HG02981 (cell line): ENCODE data around the gene NUDT1.
A peak's percentile ranks its signal among the peaks of the same experiment; 100 is the strongest.

Experiments used
- ATAC-seq: cut with Tn5 transposase; IDR thresholded peaks from one replicate; pipeline ENCODE4 v1.9.1; 2021; ENCODE audit warnings: mild to moderate bottlenecking, moderate library complexity; ENCODE audit not compliant: unreplicated experiment

The NUDT1 gene

DNA sequence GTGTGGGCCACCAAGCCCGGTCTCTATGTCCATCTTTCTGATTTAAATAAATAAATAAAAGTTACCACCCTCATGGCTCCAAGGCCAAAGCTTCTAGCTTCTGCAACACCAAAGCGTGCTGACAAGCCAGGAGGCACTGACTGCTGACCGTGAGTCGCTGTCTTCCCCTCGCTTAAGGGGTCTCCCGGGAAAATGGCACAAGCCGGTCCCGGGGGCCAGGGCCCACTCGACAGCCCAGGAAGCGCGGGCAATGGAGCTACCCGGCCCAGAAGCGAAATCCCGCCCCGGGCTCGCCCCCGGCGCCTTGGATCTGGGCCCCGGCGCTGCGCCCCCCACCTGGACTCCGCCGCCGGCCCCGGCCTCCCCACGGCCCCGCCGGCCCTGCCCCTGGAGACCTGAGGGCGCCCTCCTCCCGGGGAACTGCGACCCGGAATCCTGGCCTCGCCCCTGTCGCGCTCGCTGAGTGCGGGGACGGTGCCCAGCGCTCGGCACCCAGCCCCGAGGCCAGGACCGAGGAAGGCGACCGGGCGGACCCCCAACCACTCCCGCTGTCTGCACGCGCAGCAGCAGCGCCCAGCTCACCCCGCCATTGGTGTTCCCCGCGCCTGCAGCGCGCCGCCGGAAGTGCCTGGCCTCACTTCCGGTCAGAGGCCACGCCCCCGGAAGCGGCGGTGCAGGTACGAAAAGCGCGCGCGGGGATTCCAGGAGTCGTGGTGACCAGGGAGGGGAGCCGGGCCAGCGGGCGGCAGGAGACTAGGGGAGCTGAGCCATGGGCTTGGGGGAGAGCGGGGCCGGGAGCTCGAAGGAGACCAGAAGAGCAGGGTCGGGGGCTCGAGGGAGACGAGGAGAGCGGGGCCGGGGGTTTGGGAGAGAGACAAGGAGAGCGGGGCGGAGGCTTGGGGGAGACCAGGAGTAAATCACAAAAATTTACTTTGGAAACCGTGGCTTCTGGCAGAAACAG lies at the start of gene NUDT1, which contains the start of gene MRM2:
Gene NUDT1, plus strand, starts transcription at position 647 of the 961 bp plus-strand sequence. CDS start 2,349 bp downstream, outside the sequence.
Gene MRM2, minus strand, starts transcription at position 626 of the 961 bp plus-strand sequence. Its CDS starts 36 bp downstream, at position 590.
- peak; percentile 65 for ATAC-seq

- ATAC-seq: no peak
Observed at GRCh38 chr7:2192831-2193534, 49.0 kb upstream of the NUDT1 start.

DNA sequence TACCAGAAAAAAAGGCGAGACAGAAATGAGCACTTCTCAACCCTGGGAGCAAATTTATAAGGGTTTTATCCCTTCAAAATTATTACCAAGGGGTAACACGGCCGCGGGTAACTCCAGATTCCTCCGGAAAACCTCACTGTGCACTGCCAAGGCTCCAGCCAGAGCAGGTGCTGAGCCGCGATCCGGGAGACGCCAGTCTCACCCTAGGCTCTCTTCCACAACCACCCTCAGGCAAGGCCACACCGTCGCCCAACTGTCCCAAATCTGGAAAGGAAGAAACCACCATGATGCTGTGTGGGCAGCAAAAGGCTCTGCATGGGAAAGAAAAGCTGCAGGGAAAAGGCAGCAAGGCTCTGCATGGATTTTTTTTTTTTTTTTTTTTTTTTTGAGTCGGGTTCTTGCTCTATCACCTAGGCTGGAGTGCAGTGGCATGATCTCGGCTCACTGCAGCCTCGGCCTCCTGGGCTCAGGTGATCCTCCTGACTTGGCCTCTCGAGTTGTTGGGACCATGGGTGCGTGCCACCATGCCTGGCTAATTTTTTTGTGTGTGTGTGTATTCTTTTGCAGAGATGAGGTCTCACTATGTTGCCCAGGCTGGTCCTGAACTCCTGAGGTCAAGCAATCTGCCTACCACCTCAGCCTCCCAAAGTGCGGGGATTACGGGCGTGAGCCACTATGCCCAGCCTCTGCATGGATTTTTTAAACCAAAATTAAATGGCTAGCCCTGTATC lies 48.3 kb upstream of the NUDT1 start:
- ATAC-seq: no peak

DNA sequence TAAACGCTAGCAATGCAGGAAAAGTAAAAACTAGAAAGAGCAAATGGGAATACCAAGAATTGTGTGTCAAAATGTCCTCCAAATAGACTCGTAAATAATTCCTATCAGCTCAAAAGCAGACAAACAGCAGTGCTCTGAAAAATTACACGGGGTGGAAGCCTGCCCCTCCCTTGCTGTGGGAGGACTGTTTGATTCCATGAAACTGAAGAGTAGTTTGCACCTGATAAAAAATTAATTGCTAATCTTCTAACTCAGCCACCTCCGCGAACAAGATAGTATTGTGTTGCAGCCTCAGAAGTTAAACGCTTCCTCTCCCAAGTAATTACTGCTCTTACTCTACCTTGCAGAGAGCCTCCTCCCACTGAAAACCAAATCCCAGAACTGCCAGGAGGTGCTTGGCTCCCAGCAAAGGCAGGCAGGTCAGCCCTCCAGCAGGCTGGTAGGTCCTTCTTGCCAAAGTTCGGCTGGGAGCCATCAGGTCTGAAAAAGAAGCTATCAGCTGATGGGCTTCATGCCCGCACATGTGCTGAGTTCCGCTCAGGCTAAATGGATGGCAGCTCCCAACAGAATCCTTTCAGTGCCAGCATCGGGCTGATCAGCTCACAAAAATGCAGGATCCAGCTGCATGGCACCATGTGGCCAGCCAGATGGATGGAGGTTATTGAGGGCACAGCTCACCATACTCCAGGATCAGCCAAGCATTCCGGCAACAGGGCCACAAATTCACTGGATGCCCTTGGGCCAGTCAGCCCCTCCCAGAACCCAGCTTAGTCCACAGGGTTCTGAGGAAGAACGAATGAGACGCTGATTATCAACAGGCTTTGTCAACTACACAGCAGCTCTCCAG lies 46.4 kb upstream of the NUDT1 start:
- ATAC-seq: no peak

DNA sequence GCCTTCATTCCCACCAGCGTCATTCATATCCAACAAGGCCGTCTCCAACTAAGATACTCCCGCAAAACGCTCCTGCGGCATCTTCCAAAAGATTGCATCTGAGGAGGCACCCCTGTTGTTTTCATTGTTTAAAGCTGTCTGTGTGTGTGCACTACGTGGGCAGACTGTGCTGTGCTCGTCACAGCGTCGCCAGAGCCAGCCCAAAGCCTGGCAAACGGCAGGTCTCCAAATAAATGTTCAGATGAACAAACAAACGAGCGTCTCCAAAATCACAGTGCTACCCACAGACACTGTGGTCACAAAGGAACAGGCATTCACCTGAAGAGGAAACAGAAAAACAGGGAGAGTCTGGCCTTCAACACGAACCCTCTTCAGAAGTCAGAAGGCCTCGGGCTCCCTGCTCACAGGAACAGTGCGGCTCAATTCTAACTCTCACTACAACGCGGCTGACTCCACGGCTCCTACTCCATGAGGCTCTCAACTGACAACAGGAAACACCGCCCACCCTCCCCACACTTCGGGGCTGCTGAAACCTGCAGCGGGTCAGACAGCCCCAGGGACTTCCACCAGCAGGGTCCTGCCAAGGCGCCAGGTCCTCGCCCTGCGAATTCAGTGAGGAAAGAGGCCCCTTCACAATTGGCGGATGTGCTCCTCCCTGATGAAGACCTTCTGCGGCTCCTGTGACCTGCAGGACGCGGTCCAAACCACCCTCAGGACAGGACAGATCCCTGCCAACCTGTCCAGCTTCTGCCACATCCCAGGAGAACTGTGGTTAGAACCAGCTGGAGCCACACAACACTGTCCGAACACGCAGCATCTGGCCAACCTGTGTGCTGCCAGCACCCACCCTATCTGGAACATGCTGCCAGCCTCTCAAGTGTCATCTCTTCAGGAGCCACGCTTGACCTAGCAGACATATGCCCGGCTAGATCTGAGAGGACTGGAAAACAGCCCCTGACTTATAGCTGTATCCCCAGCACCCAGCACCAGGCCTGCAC lies 45.3 kb upstream of the NUDT1 start:
- ATAC-seq: no peak

- ATAC-seq: no peak
Observed at GRCh38 chr7:2197436-2198155, 44.4 kb upstream of the NUDT1 start.

DNA sequence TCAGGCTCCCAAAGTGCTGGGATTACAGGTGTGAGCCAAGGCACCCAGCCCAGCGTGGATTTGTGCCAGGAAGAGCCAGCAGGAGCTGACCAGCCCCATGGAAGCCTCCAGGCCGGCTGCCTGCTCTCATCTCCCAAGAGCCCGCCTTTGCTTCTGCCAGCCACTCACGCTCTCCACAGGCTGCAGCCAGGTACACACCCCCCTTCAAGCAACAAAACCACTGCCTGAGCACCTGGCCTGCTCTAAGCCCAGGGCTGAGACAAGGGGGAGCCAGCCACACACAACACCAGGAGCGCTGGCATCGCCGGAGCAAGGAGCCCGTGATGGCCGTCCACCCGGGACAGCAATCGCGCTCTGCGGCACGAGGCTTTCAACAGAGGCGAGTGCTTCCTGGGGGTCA lies 43.8 kb upstream of the NUDT1 start:
- ATAC-seq: no peak

DNA sequence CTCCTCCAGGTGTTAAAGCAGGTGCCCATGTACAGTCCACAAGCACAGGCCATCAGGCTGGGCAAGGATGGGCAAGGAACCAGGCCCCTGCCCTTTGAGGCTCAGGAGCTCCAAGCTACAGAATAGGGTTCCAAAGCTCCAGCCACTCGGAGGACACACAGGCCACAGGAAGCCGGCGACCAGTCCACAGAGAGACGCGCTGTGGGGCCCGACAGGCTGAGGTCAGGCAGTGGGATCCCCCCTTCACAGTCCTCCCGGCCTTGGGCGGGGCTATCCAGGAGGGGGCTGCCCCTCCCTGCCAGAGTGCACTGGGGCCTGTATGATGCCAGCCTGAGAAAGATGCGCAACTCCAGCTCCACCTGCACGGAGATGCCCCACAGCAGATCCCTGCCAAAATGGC lies 43.3 kb upstream of the NUDT1 start:
- ATAC-seq: no peak

- no peak for ATAC-seq
Observed at GRCh38 chr7:2199528-2199927, 42.5 kb upstream of the NUDT1 start.

DNA sequence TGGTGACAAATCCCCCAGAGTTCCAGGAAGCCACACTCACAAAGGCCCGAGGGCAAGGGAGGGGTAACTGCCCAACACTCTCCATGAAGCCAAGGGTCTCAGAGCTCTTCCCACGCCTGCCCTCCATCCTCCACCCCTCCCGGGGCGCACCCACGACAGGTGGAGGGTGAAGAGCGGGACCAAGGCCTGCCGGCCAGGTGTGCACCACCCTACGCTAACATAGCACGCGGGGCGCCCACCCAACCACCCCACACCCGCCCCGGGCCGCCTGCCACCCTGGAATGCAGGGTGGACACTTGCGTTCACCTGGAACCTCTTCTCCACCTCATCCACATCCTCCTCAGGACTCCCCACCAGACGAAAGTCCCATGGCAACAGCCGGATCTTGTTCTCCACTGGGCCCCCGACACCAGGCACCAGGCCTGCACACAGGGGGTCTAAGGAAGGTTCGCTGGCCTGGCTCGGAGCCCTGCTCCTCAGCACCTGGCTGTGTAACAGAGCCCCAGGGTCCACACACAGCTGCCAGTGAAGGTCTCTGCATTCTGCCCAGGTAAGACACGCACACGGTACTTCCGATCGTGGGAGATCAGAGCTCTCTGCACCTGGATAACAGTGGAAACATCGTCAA lies 42.0 kb upstream of the NUDT1 start:
- no peak for ATAC-seq

GRCh38 chr7:2200584-2200980 lies 41.4 kb upstream of the NUDT1 start:
- no peak for ATAC-seq

DNA sequence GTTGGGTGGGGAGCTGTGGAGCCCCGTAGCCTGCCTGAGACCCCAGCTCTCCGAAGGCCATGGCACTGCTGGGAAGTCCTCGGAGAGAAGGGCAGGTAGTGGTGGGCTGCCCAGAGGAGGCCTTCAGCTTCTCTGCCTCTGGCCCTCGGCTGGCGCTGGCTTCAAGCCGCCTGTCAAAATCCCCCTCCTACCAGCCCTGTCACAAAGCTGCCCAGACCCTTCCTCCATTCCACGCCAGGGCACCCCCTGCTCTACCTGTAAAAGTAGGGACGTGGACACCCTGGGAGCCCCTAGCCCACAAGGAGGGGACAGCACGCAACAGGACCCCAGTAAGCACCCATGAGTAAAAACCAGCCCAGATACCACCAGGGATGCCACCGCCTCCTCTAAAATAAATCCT lies 40.9 kb upstream of the NUDT1 start:
- ATAC-seq: no peak

- ATAC-seq: no peak
Observed at GRCh38 chr7:2201686-2202360, 40.2 kb upstream of the NUDT1 start.

- ATAC-seq: no peak
Observed at GRCh38 chr7:2202361-2202761, 39.7 kb upstream of the NUDT1 start.

DNA sequence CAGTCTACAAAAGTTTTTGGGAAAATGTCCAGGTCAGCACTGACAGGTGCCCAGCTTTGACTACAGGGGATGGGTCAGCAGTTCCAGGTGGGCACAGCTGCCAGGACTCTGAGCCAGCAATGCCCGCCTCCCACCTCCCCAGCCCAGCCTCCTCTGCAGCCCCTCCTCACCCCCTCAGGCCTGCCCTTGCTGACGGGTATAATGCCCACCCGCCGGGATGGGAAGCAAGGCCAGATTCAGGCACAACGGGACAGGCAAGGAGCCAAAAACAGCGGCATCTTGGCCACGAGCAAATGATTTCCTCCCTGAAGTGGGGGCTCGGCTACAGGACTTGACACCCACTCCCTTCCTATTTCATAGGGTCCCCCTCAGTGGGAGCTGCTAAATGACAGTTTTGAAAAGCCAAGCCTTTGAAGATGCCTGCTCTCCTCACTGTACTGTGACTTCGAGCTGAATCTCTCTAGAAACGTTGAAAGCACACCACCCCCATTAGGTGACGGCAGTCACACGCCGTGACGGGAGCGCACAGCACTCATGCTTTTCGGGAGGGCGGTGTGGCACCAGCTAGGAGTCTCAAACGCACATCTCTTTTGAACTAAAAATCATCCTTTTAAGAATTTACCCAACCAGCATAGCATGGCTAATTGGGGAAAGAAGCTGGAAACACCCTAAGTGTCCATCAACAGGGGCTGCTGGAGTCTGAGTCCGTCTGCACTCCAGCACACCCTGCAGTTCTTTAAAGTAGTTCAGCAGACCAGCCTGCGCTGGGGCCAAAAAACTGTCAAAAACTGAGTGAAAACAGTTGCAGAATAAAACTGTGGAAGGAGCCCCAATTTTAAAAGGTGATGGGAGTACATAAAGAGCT lies 38.9 kb upstream of the NUDT1 start:
- no peak for ATAC-seq

GRCh38 chr7:2203766-2204300 lies 38.2 kb upstream of the NUDT1 start:
- no peak for ATAC-seq
